ENCODE measurements around the gene RAI1. TPM values are rescaled to one million over a fixed set of nuclear protein-coding genes. Genes with fewer than 3 reads are reported as not detected.

Gene RAI1
- total RNA-seq, 1 donor from 2014 or later = 25.1 TPM

GRCh38 chr17:17714879-17715278, 33.6 kb downstream of the RAI1 start:
- DNase-seq (ENCODE audit: low read depth) = no peak

- no peak for DNase-seq (ENCODE audit: low read depth)
Observed at GRCh38 chr17:17716837-17717523, 35.7 kb downstream of the RAI1 start.

GRCh38 chr17:17718251-17718650, 37.0 kb downstream of the RAI1 start:
- no peak for DNase-seq (ENCODE audit: low read depth)

GRCh38 chr17:17719199-17719940, 38.1 kb downstream of the RAI1 start:
- no peak for DNase-seq (ENCODE audit: low read depth)

GRCh38 chr17:17719966-17720543, 38.8 kb downstream of the RAI1 start:
- no peak for DNase-seq (ENCODE audit: low read depth)

- DNase-seq (ENCODE audit: low read depth) = no peak
Observed at GRCh38 chr17:17721140-17721668, 39.9 kb downstream of the RAI1 start.

GRCh38 chr17:17722081-17722905, 41.0 kb downstream of the RAI1 start:
- no peak for DNase-seq (ENCODE audit: low read depth)

GRCh38 chr17:17722906-17723353, 41.7 kb downstream of the RAI1 start:
- DNase-seq (ENCODE audit: low read depth) = no peak

- DNase-seq (ENCODE audit: low read depth) = no peak
Observed at GRCh38 chr17:17723354-17724261, 42.4 kb downstream of the RAI1 start.

- DNase-seq (ENCODE audit: low read depth) = no peak
Observed at GRCh38 chr17:17724307-17725010, 43.2 kb downstream of the RAI1 start.

- DNase-seq (ENCODE audit: low read depth) = no peak
Observed at GRCh38 chr17:17725011-17725751, 43.9 kb downstream of the RAI1 start.

- no peak for DNase-seq (ENCODE audit: low read depth)
Observed at GRCh38 chr17:17725752-17726457, 44.6 kb downstream of the RAI1 start.

GRCh38 chr17:17726458-17727060, 45.3 kb downstream of the RAI1 start:
- no peak for DNase-seq (ENCODE audit: low read depth)

GRCh38 chr17:17727111-17727659, 45.9 kb downstream of the RAI1 start:
- no peak for DNase-seq (ENCODE audit: low read depth)

GRCh38 chr17:17728146-17728545, 46.9 kb downstream of the RAI1 start:
- DNase-seq (ENCODE audit: low read depth) = no peak

GRCh38 chr17:17728550-17729251, 47.4 kb downstream of the RAI1 start:
- DNase-seq (ENCODE audit: low read depth) = peak; percentile 71

GRCh38 chr17:17729620-17730249, 48.5 kb downstream of the RAI1 start:
- no peak for DNase-seq (ENCODE audit: low read depth)

All from renal cortical epithelial cell (primary cell).